ENCODE data around the gene EPS15. TPM values are rescaled to one million over a fixed set of nuclear protein-coding genes. Genes with fewer than 3 reads are reported as not detected.
A peak's percentile ranks its signal among the peaks of the same experiment; 100 is the strongest.

Gene EPS15
- total RNA-seq, 1 donor from 2014 or later = 41.6 TPM

- Mint-ChIP-seq H3K27ac (ENCODE audit: unreplicated experiment) (no peak overlapping the region), H3K4me1 (peaks cover 25% of the 10 kb centered on the region), H3K27me3 (ENCODE audit: low read depth) (no peaks in the 10 kb centered on the region), H3K36me3 (ENCODE audit: low read depth) (no peaks in the 10 kb centered on the region), H3K4me3 (no peak overlapping the region), H3K9me3 (no peaks in the 10 kb centered on the region)
- DNase-seq (ENCODE audit: low read depth, low spot score) = no peak
- TF ChIP-seq CTCF (conservative IDR thresholded peaks at IDR 0.05) = no peak
These were observed 4.9 kb upstream of the EPS15 start for GRCh38 chr1:51523931-51524330.

- no peaks in the 10 kb centered on the region for H3K36me3 Mint-ChIP-seq (ENCODE audit: low read depth)
- H3K9me3 Mint-ChIP-seq = no peaks in the 10 kb centered on the region
- no peak overlapping the region for H3K27ac Mint-ChIP-seq (ENCODE audit: unreplicated experiment)
- no peak for TF ChIP-seq CTCF (conservative IDR thresholded peaks at IDR 0.05)
- H3K27me3 Mint-ChIP-seq (ENCODE audit: low read depth) = no peaks in the 10 kb centered on the region
- no peak for DNase-seq (ENCODE audit: low read depth, low spot score)
- peak overlapping the region; percentile 74 for H3K4me3 Mint-ChIP-seq
- peaks cover 38% of the 10 kb centered on the region for H3K4me1 Mint-ChIP-seq
These were observed 1.7 kb upstream of the EPS15 start for GRCh38 chr1:51520700-51521248.

- H3K27me3 Mint-ChIP-seq (ENCODE audit: low read depth) = no peaks in the 10 kb centered on the region
- no peak for DNase-seq (ENCODE audit: low read depth, low spot score)
- no peaks in the 10 kb centered on the region for H3K9me3 Mint-ChIP-seq
- H3K4me1 Mint-ChIP-seq = peaks cover 33% of the 10 kb centered on the region
- H3K36me3 Mint-ChIP-seq (ENCODE audit: low read depth) = no peaks in the 10 kb centered on the region
- H3K27ac Mint-ChIP-seq (ENCODE audit: unreplicated experiment) = no peak overlapping the region
- no peak for TF ChIP-seq CTCF (conservative IDR thresholded peaks at IDR 0.05)
- peak overlapping the region; percentile 74 for H3K4me3 Mint-ChIP-seq
These were observed 1.0 kb upstream of the EPS15 start for GRCh38 chr1:51519865-51520699.

GRCh38 chr1:51518586-51519047 lies 449 bp downstream of the EPS15 start:
- Mint-ChIP-seq H3K36me3 (ENCODE audit: low read depth) (no peaks in the 10 kb centered on the region), H3K27ac (ENCODE audit: unreplicated experiment) (peak overlapping the region; percentile 44), H3K4me1 (peaks cover 24% of the 10 kb centered on the region), H3K9me3 (no peaks in the 10 kb centered on the region), H3K27me3 (ENCODE audit: low read depth) (no peaks in the 10 kb centered on the region), H3K4me3 (peak overlapping the region; percentile 91)
- no peak for DNase-seq (ENCODE audit: low read depth, low spot score)
- no peak for TF ChIP-seq CTCF (conservative IDR thresholded peaks at IDR 0.05)

- H3K4me3 Mint-ChIP-seq = peak overlapping the region; percentile 91
- H3K4me1 Mint-ChIP-seq = peaks cover 23% of the 10 kb centered on the region
- peak; percentile 20 for DNase-seq (ENCODE audit: low read depth, low spot score)
- TF ChIP-seq CTCF (conservative IDR thresholded peaks at IDR 0.05) = no peak
- peak overlapping the region; percentile 44 for H3K27ac Mint-ChIP-seq (ENCODE audit: unreplicated experiment)
- no peaks in the 10 kb centered on the region for H3K27me3 Mint-ChIP-seq (ENCODE audit: low read depth)
- H3K9me3 Mint-ChIP-seq = no peaks in the 10 kb centered on the region
- H3K36me3 Mint-ChIP-seq (ENCODE audit: low read depth) = no peaks in the 10 kb centered on the region
These were observed 957 bp downstream of the EPS15 start for GRCh38 chr1:51518033-51518585.

Measured in neural crest cell (in vitro differentiated cells).